ENCODE measurements around the gene CSKMT.

DNA sequence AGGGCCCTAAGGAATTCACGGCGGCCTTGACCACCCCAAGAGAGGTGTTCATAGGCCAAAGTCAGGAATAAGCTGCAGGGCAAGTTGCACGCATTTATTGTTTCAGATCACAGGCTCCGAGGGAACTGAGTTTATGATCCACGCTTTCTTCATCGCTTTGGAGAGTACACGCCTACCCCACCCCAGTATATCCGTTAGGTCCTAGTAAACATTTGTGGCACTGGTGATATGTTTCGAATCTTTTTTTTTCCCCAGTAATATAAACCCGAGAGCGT lies 19.5 kb upstream of the CSKMT start:
- TF ChIP-seq, protein P1, sequence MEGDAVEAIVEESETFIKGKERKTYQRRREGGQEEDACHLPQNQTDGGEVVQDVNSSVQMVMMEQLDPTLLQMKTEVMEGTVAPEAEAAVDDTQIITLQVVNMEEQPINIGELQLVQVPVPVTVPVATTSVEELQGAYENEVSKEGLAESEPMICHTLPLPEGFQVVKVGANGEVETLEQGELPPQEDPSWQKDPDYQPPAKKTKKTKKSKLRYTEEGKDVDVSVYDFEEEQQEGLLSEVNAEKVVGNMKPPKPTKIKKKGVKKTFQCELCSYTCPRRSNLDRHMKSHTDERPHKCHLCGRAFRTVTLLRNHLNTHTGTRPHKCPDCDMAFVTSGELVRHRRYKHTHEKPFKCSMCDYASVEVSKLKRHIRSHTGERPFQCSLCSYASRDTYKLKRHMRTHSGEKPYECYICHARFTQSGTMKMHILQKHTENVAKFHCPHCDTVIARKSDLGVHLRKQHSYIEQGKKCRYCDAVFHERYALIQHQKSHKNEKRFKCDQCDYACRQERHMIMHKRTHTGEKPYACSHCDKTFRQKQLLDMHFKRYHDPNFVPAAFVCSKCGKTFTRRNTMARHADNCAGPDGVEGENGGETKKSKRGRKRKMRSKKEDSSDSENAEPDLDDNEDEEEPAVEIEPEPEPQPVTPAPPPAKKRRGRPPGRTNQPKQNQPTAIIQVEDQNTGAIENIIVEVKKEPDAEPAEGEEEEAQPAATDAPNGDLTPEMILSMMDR (IDR thresholded peaks at IDR 0.05; ENCODE audit: low read depth, low read length, poor library complexity, severe bottlenecking) = no peak
- no peak for TF ChIP-seq EZH2phosphoT487 (IDR thresholded peaks at IDR 0.05; ENCODE audit: borderline replicate concordance, low read length)

Data from DOHH2 (cell line).